ENCODE measurements around the gene MAP3K4. TPM values are rescaled to one million over a fixed set of nuclear protein-coding genes. Genes with fewer than 3 reads are reported as not detected.

Gene MAP3K4
- total RNA-seq, 1 experiment from 2014 or later: 27.9 TPM

GRCh38 chr6:161091151-161091550 is 99.6 kb downstream of the MAP3K4 start:
- Histone ChIP-seq H3K9ac (ENCODE audit: low read length) (no peak overlapping the region), H3F3A (ENCODE audit: low read length, unreplicated experiment) (no peaks in the 10 kb centered on the region), H3K4me1 (ENCODE audit: insufficient read depth, low read length) (peaks cover 24% of the 10 kb centered on the region), H3K4me3 (ENCODE audit: low read length) (no peak overlapping the region), H4K20me1 (ENCODE audit: low read length) (no peaks in the 10 kb centered on the region), H3K4me2 (ENCODE audit: low read length) (no peak overlapping the region), H3K36me3 (ENCODE audit: low read depth, low read length) (peaks cover 37% of the 10 kb centered on the region), H3K27me3 (ENCODE audit: low read length) (no peaks in the 10 kb centered on the region), H3K27ac (ENCODE audit: low read length) (no peak overlapping the region), H3K9me2 (replicated peaks; ENCODE audit: low read length) (no peaks in the 10 kb centered on the region), H3K79me2 (ENCODE audit: low read length) (no peaks in the 10 kb centered on the region), H3K9me3 (ENCODE audit: low read length) (no peaks in the 10 kb centered on the region), H2AFZ (ENCODE audit: low read length) (no peak overlapping the region)
- ChIA-PET CTCF (no interaction called here), POLR2A (ENCODE audit: unreplicated experiment) (no interaction called here)
- DNase-seq (no peak), ATAC-seq (no peak)
- TF ChIP-seq, protein P1, sequence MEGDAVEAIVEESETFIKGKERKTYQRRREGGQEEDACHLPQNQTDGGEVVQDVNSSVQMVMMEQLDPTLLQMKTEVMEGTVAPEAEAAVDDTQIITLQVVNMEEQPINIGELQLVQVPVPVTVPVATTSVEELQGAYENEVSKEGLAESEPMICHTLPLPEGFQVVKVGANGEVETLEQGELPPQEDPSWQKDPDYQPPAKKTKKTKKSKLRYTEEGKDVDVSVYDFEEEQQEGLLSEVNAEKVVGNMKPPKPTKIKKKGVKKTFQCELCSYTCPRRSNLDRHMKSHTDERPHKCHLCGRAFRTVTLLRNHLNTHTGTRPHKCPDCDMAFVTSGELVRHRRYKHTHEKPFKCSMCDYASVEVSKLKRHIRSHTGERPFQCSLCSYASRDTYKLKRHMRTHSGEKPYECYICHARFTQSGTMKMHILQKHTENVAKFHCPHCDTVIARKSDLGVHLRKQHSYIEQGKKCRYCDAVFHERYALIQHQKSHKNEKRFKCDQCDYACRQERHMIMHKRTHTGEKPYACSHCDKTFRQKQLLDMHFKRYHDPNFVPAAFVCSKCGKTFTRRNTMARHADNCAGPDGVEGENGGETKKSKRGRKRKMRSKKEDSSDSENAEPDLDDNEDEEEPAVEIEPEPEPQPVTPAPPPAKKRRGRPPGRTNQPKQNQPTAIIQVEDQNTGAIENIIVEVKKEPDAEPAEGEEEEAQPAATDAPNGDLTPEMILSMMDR (conservative IDR thresholded peaks at IDR 0.05; ENCODE audit: low read depth, low read length): no peak
- no peak for TF ChIP-seq EZH2phosphoT487 (IDR thresholded peaks at IDR 0.05; ENCODE audit: borderline replicate concordance, low read length)
- TF ChIP-seq EZH2 (IDR thresholded peaks at IDR 0.05; ENCODE audit: low read length, unreplicated experiment): no peak
- BruUV-seq (replicated peaks): no TSS peak
- intact Hi-C loops (cut with micrococcal nuclease): loop anchor here (10.0 kb wide), 1 partner anchor 156 kb away; no protein-coding TSS in a partner anchor

DNA sequence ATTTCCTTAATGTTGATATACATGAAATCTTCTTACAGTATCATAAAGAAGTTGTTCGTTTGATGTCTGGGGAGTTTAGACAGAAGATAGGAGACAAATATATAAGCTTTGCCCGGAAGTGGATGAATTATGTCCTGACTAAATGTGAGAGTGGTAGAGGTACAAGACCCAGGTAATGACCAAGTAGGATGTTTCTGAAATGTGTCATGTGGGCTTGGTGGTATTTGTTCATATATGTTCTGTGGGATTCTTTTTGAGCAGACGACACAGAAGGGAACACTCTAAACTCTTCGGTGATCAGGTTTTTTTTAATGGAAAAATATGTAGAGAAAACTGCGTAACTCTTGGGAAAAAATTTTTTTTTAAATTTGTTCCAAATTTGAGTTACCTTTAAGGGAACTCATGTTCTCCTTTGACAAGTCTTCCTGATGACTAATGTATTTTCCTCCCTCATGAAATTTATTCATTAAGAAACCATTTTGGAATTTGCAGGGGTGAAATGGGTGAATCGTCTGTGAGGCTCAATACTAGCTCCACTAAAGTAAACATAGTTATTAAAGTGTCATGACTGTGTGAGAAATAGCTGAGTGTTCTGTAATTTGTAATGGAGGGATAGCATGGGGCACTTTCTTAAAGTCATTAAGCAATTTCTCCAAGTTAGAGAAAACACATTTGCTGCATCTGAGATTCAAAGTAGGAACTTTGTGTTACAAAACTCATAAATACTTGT is 100.6 kb downstream of the MAP3K4 start:
- Histone ChIP-seq H3K9me3 (ENCODE audit: low read length) (no peaks in the 10 kb centered on the region), H3F3A (ENCODE audit: low read length, unreplicated experiment) (no peaks in the 10 kb centered on the region), H3K4me3 (ENCODE audit: low read length) (no peak overlapping the region), H3K4me1 (ENCODE audit: insufficient read depth, low read length) (peaks cover 24% of the 10 kb centered on the region), H4K20me1 (ENCODE audit: low read length) (no peaks in the 10 kb centered on the region), H2AFZ (ENCODE audit: low read length) (no peak overlapping the region), H3K27ac (ENCODE audit: low read length) (peak overlapping the region; percentile 37), H3K27me3 (ENCODE audit: low read length) (no peaks in the 10 kb centered on the region), H3K36me3 (ENCODE audit: low read depth, low read length) (peaks cover 41% of the 10 kb centered on the region), H3K9ac (ENCODE audit: low read length) (no peak overlapping the region), H3K9me2 (replicated peaks; ENCODE audit: low read length) (no peaks in the 10 kb centered on the region), H3K79me2 (ENCODE audit: low read length) (no peaks in the 10 kb centered on the region), H3K4me2 (ENCODE audit: low read length) (no peak overlapping the region)
- intact Hi-C loops (cut with micrococcal nuclease): loop anchor here (10.0 kb wide), 1 partner anchor 157 kb away; no protein-coding TSS in a partner anchor
- DNase-seq (peak; percentile 36), ATAC-seq (peak; percentile 37; the same call in 1 of the 2 replicates)
- ChIA-PET POLR2A (ENCODE audit: unreplicated experiment) (no interaction called here), CTCF (no interaction called here)
- TF ChIP-seq, protein P1 (conservative IDR thresholded peaks at IDR 0.05; ENCODE audit: low read depth, low read length): no peak
- TF ChIP-seq EZH2phosphoT487 (IDR thresholded peaks at IDR 0.05; ENCODE audit: borderline replicate concordance, low read length) (no peak), EZH2 (IDR thresholded peaks at IDR 0.05; ENCODE audit: low read length, unreplicated experiment) (no peak)
- BruUV-seq (replicated peaks): no TSS peak

- DNase-seq (peak; percentile 13), ATAC-seq (peak; percentile 61)
- no peaks in the 10 kb centered on the region for H3F3A ChIP-seq (ENCODE audit: low read length, unreplicated experiment)
- H3K9me2 ChIP-seq (replicated peaks; ENCODE audit: low read length): no peaks in the 10 kb centered on the region
- H3K36me3 ChIP-seq (ENCODE audit: low read depth, low read length): peaks cover 32% of the 10 kb centered on the region
- no peak overlapping the region for H2AFZ ChIP-seq (ENCODE audit: low read length)
- no peak overlapping the region for H3K27ac ChIP-seq (ENCODE audit: low read length)
- ChIA-PET CTCF (no interaction called here), POLR2A (ENCODE audit: unreplicated experiment) (no interaction called here)
- H3K27me3 ChIP-seq (ENCODE audit: low read length): no peaks in the 10 kb centered on the region
- H3K79me2 ChIP-seq (ENCODE audit: low read length): no peaks in the 10 kb centered on the region
- no peak overlapping the region for H3K4me2 ChIP-seq (ENCODE audit: low read length)
- no TSS peak for BruUV-seq (replicated peaks)
- TF ChIP-seq EZH2 (IDR thresholded peaks at IDR 0.05; ENCODE audit: low read length, unreplicated experiment) (no peak), EZH2phosphoT487 (IDR thresholded peaks at IDR 0.05; ENCODE audit: borderline replicate concordance, low read length) (no peak)
- TF ChIP-seq, protein P1 (conservative IDR thresholded peaks at IDR 0.05; ENCODE audit: low read depth, low read length): no peak
- H3K4me1 ChIP-seq (ENCODE audit: insufficient read depth, low read length): peaks cover 24% of the 10 kb centered on the region
- no peaks in the 10 kb centered on the region for H4K20me1 ChIP-seq (ENCODE audit: low read length)
- no peak overlapping the region for H3K4me3 ChIP-seq (ENCODE audit: low read length)
- no peak overlapping the region for H3K9ac ChIP-seq (ENCODE audit: low read length)
- intact Hi-C loops (cut with micrococcal nuclease): loop anchor here (10.0 kb wide), 1 partner anchor 160 kb away; no protein-coding TSS in a partner anchor
- no peaks in the 10 kb centered on the region for H3K9me3 ChIP-seq (ENCODE audit: low read length)
Observed at GRCh38 chr6:161094955-161095354, 103.4 kb downstream of the MAP3K4 start.
